Activated T-helper 2 cell treated with anti-CD3 and anti-CD28 coated beads, Interferon-gamma antibody, Interleukin-2, Interleukin-4, amounts not matched to agents 10 μg/mL and 5 μg/mL and 100 μg/mL, durations not matched to agents 14 hours and 24 hours and 36 hours (primary cell): Measurements from ENCODE around the gene TGM5. TPM values are rescaled to one million over a fixed set of nuclear protein-coding genes. Genes with fewer than 3 reads are reported as not detected.
A peak's percentile ranks its signal among the peaks of the same experiment; 100 is the strongest.

ENCODE experiments used
- DNase-seq: peaks from one replicate; pipeline ENCODE4 v3.0.0; 2021; ENCODE audit warnings: low spot score
- H3K27ac Mint-ChIP-seq: one replicate; pipeline ENCODE4 v1.8.0; 2021; ENCODE audit warnings: mixed read lengths
- H3K27me3 Mint-ChIP-seq: one replicate; pipeline ENCODE4 v1.8.0; 2021; ENCODE audit warnings: low read depth, mixed read lengths
- H3K36me3 Mint-ChIP-seq: one replicate; pipeline ENCODE4 v1.8.0; 2021; ENCODE audit warnings: low read depth, mixed read lengths
- H3K4me1 Mint-ChIP-seq: one replicate; pipeline ENCODE4 v1.8.0; 2021; ENCODE audit warnings: low read depth, mixed read lengths
- H3K4me3 Mint-ChIP-seq: one replicate; pipeline ENCODE4 v1.8.0; 2021; ENCODE audit warnings: low read depth, mild to moderate bottlenecking, moderate library complexity, mixed read lengths
- H3K9me3 Mint-ChIP-seq: one replicate; pipeline ENCODE4 v1.8.0; 2021; ENCODE audit warnings: mixed read lengths
- intact Hi-C: fragments of 100-400 bp; cut with micrococcal nuclease; formaldehyde crosslinking; loops from one replicate; pipeline ENCODE4 v1.15.1; 2023
- total RNA-seq: library from RNA; stranded (reverse); gene quantifications from 2 replicates; pipeline ENCODE4 v1.2.3, GENCODE V29; 2022

The TGM5 gene
- total RNA-seq, 1 donor from 2014 or later, result 0.09 TPM

DNA sequence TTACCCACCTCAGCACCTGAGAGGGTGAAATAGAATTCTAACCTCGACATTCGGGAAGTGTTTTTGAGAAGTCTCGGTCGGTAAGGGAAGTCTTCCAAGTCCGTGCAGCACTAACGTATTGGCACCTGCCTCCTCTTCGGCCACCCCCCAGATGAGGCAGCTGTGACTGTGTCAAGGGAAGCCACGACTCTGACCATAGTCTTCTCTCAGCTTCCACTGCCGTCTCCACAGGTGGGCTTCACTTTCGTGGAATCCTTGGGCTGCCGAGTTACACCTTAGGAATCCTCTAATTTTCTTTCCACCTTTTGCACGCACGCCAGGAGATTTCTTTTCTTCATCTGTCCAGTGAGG is 80.8 kb downstream of the TGM5 start:
- peaks cover 54% of the 10 kb centered on the region for H3K36me3 Mint-ChIP-seq
- peaks cover 25% of the 10 kb centered on the region for H3K4me1 Mint-ChIP-seq
- H3K27me3 Mint-ChIP-seq, result no peaks in the 10 kb centered on the region
- peak overlapping the region; percentile 92 for H3K27ac Mint-ChIP-seq
- no peak for DNase-seq
- peak overlapping the region; percentile 92 for H3K4me3 Mint-ChIP-seq
- intact Hi-C loops, result loop anchor here (5.0 kb wide), 2 partner anchors 54 to 79 kb away; partner anchors contain the start of genes TMEM62 and UBR1
- H3K9me3 Mint-ChIP-seq, result no peaks in the 10 kb centered on the region

DNA sequence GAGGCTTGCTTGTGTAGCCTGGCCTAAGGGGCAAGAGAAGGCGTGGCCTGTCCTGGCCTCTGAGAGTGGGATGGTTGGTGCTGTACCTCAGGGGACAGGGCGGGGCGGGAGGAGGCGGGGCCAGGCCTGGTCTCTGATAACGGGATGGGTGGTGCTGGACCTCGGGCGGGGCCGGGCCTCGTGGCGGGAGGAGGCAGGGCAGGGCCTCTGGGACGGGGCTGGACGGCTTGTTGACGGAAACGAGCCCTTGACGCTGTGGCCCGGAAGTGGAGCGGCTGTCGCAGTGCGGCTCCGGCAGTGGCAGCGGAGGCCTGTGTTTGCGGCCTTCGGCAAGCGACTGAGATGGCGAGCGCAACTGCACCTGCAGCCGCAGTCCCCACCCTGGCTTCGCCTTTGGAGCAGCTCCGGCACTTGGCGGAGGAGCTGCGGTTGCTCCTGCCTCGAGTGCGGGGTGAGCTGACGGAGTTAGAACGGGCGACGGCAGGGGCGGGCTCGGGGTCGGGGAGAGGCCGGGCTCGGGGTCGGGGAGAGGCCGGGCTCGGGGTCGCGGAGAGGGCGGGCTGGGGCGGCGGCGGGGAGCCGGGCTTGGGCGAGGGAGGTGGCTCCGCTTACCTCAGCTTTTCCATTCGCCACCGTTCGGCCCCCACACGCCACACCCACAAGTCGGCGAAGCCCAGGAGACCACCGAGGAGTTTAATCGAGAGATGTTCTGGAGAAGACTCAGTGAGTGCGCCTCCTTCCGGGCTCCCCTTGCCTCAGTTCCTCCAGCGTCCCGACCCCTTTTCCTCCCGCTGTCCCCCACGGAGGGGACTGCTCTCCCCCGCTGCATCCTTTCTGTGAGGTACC is 81.3 kb downstream of the TGM5 start, which contains the start of gene CCNDBP1:
CCNDBP1 (plus strand) TSS at position 247 of the 846 bp plus-strand sequence; CDS start at position 343, 96 bp downstream.
- H3K27ac Mint-ChIP-seq, result peak within 1 kb of the TSS; percentile 92
- H3K36me3 Mint-ChIP-seq, result peaks cover 49% of the 10 kb centered on the region
- H3K4me3 Mint-ChIP-seq, result peak within 1 kb of the TSS; percentile 92
- intact Hi-C loops, result loop anchor here (5.0 kb wide), 2 partner anchors 53 to 78 kb away; partner anchors contain the start of genes TMEM62 and UBR1
- peaks cover 25% of the 10 kb centered on the region for H3K4me1 Mint-ChIP-seq
- DNase-seq, result peak; percentile 90
- H3K27me3 Mint-ChIP-seq, result no peaks in the 10 kb centered on the region
- H3K9me3 Mint-ChIP-seq, result no peaks in the 10 kb centered on the region

DNA sequence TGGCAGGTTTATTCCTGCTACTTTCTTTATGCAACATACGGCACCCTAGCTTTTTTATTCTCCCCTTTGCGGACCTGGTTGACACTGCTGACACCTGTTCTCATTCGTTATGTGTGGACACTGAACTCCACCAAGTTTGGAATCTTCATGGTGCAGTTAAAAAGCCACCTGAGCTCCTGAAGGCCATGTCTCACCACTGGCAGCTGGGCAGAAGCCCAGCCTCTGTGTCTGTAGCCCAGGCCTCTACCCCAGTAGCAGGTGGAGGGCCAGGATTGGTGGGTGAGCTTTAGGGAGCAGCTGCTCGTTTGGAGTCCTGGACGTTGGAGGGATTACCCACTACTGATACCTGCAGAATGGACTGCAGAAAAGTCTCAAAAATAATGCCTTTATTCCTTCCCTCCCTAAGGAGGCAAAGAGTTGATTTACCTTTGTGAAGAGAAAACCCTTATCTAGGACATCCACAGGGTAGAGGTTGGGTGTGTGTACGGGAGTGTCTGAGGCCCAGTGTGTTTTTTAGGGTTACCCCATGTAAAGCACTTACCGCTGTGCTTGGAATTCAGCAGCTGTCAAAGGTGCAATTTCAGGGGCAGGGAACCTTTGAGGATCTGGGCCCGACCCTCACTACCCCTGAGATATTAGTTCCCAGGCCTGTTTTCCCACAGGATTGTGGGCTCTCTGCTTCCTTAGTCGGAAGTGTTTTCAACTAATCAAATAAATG is 82.2 kb downstream of the TGM5 start:
- intact Hi-C loops, result loop anchor here (5.0 kb wide), 2 partner anchors 52 to 77 kb away; partner anchors contain the start of genes TMEM62 and UBR1
- H3K9me3 Mint-ChIP-seq, result no peaks in the 10 kb centered on the region
- H3K4me3 Mint-ChIP-seq, result peak overlapping the region; percentile 92

DNA sequence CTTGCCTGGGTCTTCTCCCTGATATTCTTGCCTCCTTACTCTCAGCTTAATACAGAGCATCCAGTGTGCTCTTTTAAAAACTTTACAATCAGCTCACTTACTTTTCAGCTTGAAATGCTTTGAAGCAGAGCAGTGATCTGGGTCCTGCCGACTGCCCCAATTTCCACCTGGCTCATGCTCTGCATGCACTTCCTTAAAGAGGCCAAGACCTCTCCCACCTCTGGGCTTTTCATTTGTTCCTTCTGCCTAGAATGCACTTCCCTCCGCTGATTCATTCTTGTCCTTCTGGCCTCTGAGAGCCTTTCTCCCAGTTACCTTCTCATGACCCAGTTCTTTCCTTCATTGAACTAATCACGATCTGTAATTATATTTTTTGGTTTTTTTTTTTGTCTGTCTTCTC is 83.5 kb downstream of the TGM5 start:
- Mint-ChIP-seq H3K36me3 (peaks cover 44% of the 10 kb centered on the region), H3K27me3 (no peaks in the 10 kb centered on the region), H3K4me1 (peaks cover 20% of the 10 kb centered on the region), H3K27ac (no peak overlapping the region), H3K9me3 (no peaks in the 10 kb centered on the region), H3K4me3 (no peak overlapping the region)
- intact Hi-C loops, result no loop called here
- no peak for DNase-seq

More for the DNA sequence above, 82.2 kb downstream of the TGM5 start:
- peaks cover 46% of the 10 kb centered on the region for H3K36me3 Mint-ChIP-seq
- H3K27me3 Mint-ChIP-seq, result no peaks in the 10 kb centered on the region
- H3K4me1 Mint-ChIP-seq, result peaks cover 24% of the 10 kb centered on the region
- H3K27ac Mint-ChIP-seq, result peak overlapping the region; percentile 90
- no peak for DNase-seq

Other genes with a start within 250 kb of the TGM5 start
- gene UBR1, start 160.9 kb downstream of the TGM5 start, total RNA-seq, result 36.0 and 36.7 TPM in 2 replicates
- 16.1 and 19.7 TPM in 2 replicates for gene TMEM62, start 133.3 kb downstream of the TGM5 start, total RNA-seq
- gene CCNDBP1, start 81.5 kb downstream of the TGM5 start, total RNA-seq, result 62.9 and 68.1 TPM in 2 replicates
- gene EPB42, start 45.9 kb downstream of the TGM5 start, total RNA-seq, result not detected in 2 replicates
- gene TGM7, start 35.3 kb upstream of the TGM5 start, total RNA-seq, result not detected in 2 replicates
- gene LCMT2, start 63.6 kb upstream of the TGM5 start, total RNA-seq, result 15.7 and 16.8 TPM in 2 replicates
- gene ZSCAN29, start 104.1 kb upstream of the TGM5 start, total RNA-seq, result 31.4 and 33.1 TPM in 2 replicates
- 40.9 and 48.2 TPM in 2 replicates for gene TUBGCP4, start 104.2 kb upstream of the TGM5 start, total RNA-seq
- gene TP53BP1, start 226.2 kb upstream of the TGM5 start, total RNA-seq, result 43.8 and 46.6 TPM in 2 replicates